Measurements from ENCODE around the gene NDUFA11. TPM values are rescaled to one million over a fixed set of nuclear protein-coding genes. Genes with fewer than 3 reads are reported as not detected.
"Not testable (repeated sequence)": the region's sequence is repeated elsewhere in the genome, so short reads cannot be mapped to it uniquely, and the experiment has no call there.

NDUFA11 gene
- total RNA-seq, 1 donor from 2014 or later = 606 TPM

GRCh38 chr19:5894704-5895349, 8.8 kb downstream of the NDUFA11 start:
- ATAC-seq (ENCODE audit: poor library complexity) (no peak), DNase-seq (no peak)
- intact Hi-C loops (cut with DNase I) = loop anchor here (5.0 kb wide), 1 partner anchor 93 kb away; no protein-coding TSS in a partner anchor

GRCh38 chr19:5893907-5894703, 9.5 kb downstream of the NDUFA11 start:
- intact Hi-C loops (cut with DNase I) = loop anchor here (5.0 kb wide), 1 partner anchor 92 kb away; no protein-coding TSS in a partner anchor
- DNase-seq (peak; percentile 64), ATAC-seq (ENCODE audit: poor library complexity) (peak; percentile 68)

DNA sequence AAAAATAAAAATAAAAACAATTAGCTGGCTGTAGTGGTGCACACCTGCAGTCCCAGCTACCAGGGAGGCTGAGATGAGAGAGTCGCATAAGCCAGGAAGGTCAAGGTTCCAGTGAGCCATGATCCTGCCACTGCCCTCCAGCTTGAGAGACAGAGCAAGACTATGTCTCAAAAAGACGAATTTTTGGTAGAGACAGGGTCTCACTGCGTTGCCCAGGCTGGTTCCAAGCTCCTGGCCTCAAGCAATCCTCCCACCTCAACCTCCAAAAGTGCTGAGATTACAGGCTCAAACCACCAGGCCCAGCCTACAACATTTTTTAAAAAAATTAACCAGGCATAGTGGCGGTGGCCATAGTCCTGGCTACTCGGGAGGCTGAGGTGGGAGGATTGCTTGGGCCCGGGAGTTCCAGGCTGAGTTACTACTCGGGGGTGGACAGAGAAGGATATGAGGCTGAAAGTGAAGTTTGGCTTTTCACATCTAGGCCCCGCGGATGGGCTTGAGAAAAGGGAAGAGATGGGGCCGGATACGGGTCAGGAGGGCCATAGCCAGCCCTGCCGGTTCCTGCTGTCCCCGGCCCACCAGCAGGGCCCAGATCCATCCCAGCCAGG, 10.2 kb downstream of the NDUFA11 start:
- no peak for ATAC-seq (ENCODE audit: poor library complexity)
- no peak for DNase-seq
- intact Hi-C loops (cut with DNase I) = loop anchor here (5.0 kb wide), 1 partner anchor 91 kb away; no protein-coding TSS in a partner anchor

GRCh38 chr19:5892772-5893275, 10.8 kb downstream of the NDUFA11 start:
- no peak for ATAC-seq (ENCODE audit: poor library complexity)
- DNase-seq = no peak
- intact Hi-C loops (cut with DNase I) = loop anchor here (5.0 kb wide), 1 partner anchor 91 kb away; no protein-coding TSS in a partner anchor

- ATAC-seq (ENCODE audit: poor library complexity) (peak; percentile 66), DNase-seq (peak; percentile 65)
- intact Hi-C loops (cut with DNase I) = loop anchor here (5.0 kb wide), 1 partner anchor 90 kb away; no protein-coding TSS in a partner anchor
These were observed 11.4 kb downstream of the NDUFA11 start for GRCh38 chr19:5891938-5892771.

DNA sequence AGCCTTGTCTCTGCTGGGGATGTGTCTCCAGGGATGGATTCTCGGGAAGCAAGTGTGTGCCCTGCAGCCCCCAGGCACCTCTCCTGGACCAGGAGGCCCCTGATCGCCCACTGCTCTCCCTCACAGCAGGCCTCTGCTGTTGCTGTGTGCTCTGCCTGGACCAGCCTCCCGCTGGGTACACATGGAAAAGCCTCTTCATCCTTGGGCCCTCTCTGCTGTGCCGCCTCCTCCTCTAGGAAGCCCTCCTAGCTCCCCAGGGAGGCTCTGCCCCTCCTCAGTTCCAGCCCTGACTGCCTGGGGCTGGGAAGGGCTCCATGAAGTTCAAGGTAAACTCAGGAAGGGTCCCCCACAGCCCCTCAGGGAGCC, 12.0 kb downstream of the NDUFA11 start:
- ATAC-seq (ENCODE audit: poor library complexity) = no peak

DNA sequence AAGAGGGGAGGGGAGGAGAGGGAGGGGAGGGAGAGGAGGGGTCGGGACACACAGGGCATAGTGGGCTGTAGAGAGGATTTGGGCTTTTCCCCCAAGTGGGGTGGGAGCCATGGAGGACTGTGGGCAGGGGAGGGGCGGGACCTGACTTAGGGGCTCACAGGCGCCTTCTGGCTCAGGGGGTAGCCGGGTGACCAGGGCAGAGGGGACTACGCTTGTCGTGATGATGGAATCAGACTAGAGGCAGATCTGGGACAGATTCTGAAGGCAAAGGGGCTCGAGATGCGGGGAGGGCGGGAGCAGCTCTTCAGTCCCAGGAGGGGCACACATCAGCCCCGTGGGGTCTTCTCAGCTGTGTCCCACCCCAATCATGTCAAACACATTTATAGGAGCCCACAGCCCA, 13.5 kb downstream of the NDUFA11 start:
- no peak for ATAC-seq (ENCODE audit: poor library complexity)
- intact Hi-C loops (cut with DNase I) = loop anchor here (5.0 kb wide), 1 partner anchor 88 kb away; no protein-coding TSS in a partner anchor
- DNase-seq = no peak

More for the DNA sequence above, 12.0 kb downstream of the NDUFA11 start:
- DNase-seq = no peak
- intact Hi-C loops (cut with DNase I) = loop anchor here (5.0 kb wide), 1 partner anchor 89 kb away; no protein-coding TSS in a partner anchor

DNA sequence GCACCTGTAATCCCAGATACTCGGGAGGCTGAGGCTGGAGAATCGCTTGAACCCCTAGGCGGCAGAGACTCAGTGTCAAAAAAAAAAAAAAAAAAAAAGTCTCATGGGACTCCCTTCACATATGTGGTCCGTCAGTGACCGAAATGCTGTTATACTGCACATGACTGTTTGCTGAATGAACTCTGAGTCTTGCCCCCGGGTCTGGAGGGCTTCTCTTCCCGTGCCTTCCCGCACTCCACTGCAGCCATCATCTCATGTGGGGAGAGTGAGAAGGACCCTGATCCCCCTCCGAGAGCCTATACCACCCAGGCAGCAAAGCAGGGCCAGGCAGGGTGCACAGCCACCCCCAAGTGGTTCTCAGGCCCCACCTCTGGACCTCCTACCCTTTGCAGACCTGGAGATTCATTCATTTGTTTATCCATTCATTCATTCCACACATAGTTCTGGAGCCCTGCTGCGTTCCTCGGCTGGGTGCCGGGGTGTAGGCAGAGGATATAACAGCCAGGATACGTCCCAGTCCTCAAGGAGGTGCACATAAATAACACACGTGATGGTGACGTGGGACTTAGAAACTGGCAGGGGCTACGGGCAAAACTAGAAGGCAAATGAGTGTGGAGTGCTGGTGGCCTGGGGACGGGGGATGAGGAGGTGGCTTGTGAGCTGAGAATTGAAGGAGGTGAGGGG, 14.2 kb downstream of the NDUFA11 start:
- DNase-seq (no peak), ATAC-seq (ENCODE audit: poor library complexity) (no peak)
- intact Hi-C loops (cut with DNase I) = no loop called here

DNA sequence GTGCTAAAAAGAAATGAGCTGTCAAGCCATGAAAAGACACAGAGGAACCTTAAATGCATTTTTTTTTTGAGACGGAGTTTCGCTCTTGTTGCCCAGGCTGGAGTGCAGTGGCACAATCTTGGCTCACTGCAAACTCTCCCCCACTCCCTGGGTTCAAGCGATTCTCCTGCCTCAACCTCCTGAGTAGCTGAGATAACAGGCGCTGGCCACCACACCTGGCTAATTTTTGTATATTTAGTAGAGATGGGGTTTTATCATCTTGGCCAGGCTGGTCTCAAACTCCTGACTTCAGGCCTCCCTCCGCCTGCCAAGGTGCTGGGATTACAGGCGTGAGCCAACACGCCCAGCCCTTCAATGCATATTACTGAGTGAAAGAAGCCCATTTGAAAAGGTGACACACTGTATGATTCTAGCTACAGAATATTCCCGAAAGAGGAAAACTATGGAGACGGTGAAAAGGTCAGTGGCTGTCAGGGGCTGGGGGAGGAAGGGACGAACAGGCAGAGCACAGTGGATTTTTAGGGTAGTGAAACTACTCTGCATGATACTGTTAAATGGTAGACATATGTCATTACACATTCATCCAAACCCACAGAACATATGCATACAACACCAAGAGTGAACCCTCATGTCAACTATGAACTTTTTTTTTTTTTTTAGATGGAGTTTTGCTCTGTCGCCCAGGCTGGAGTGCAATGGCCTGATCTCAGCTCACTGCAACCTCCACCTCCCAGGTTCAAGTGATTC, 19.4 kb downstream of the NDUFA11 start:
- ATAC-seq (ENCODE audit: poor library complexity); DNase-seq; intact Hi-C loops (cut with DNase I): not testable (repeated sequence)

GRCh38 chr19:5883157-5883873, 20.3 kb downstream of the NDUFA11 start:
- ATAC-seq (ENCODE audit: poor library complexity); DNase-seq; intact Hi-C loops (cut with DNase I): not testable (repeated sequence)

GRCh38 chr19:5882421-5882968, 21.1 kb downstream of the NDUFA11 start:
- DNase-seq (no peak), ATAC-seq (ENCODE audit: poor library complexity) (no peak)
- intact Hi-C loops (cut with DNase I) = no loop called here

- intact Hi-C loops (cut with DNase I) = no loop called here
- ATAC-seq (ENCODE audit: poor library complexity) = no peak
- DNase-seq = no peak
These were observed 21.9 kb downstream of the NDUFA11 start for GRCh38 chr19:5881543-5882299.

- DNase-seq = peak; percentile 83
- ATAC-seq (ENCODE audit: poor library complexity) = peak; percentile 93
- intact Hi-C loops (cut with DNase I) = no loop called here
These were observed 22.9 kb downstream of the NDUFA11 start for GRCh38 chr19:5880604-5881078.

- DNase-seq (no peak), ATAC-seq (ENCODE audit: poor library complexity) (peak; percentile 10)
- intact Hi-C loops (cut with DNase I) = no loop called here
These were observed 23.4 kb downstream of the NDUFA11 start for GRCh38 chr19:5880196-5880595.

- DNase-seq (no peak), ATAC-seq (ENCODE audit: poor library complexity) (no peak)
- intact Hi-C loops (cut with DNase I) = no loop called here
These were observed 25.7 kb downstream of the NDUFA11 start for GRCh38 chr19:5877882-5878281.
